IMR-90 (cell line): Measurements from ENCODE around the gene PCDHGB5. TPM values are rescaled to one million over a fixed set of nuclear protein-coding genes. Genes with fewer than 3 reads are reported as not detected.

Experiments used
- ATAC-seq: fragments of 200-7000 bp; cut with Tn5 transposase; 2 replicates; pipeline ENCODE4 v1.9.1; 2020; ENCODE audit warnings: low read depth, mild to moderate bottlenecking, moderate library complexity
- BruUV-seq: library from RNA; stranded (reverse); fragments of 400-500 nt; replicated peaks from 2 replicates; lab custom pipeline; 2021; lab: Mats Ljungman, UMichigan
- CTCF ChIA-PET: fragments of 300-600 bp; formaldehyde crosslinking; extraction: SDS; loops from one replicate; lab custom pipeline; 2021; ENCODE audit warnings: antibody characterized with exemption; lab: Yijun Ruan, JAX
- POLR2A ChIA-PET: fragments of 300-600 bp; sonication (Branson Sonifier 250); formaldehyde crosslinking; loops from one replicate; lab custom pipeline; 2022; ENCODE audit warnings: antibody characterized with exemption; ENCODE audit not compliant: unreplicated experiment; lab: Charles Lee
- DNase-seq: peaks from one replicate; pipeline ENCODE4 v3.0.0; 2013
- H2AFZ ChIP-seq: replicated peaks from 2 replicates; pipeline ENCODE3; 2013; ENCODE audit warnings: low read length, mild to moderate bottlenecking; ENCODE audit not compliant: poor library complexity
- H2AK5ac ChIP-seq: 2 replicates; pipeline ENCODE4 v1.6.1; 2013; ENCODE audit warnings: low read depth, low read length, inconsistent platforms
- H2AK9ac ChIP-seq: replicated peaks from 2 replicates; pipeline ENCODE3; 2013; ENCODE audit warnings: mild to moderate bottlenecking, low read depth, low read length, moderate library complexity; ENCODE audit not compliant: poor library complexity
- H2BK120ac ChIP-seq: 2 replicates; pipeline ENCODE4 v1.6.1; 2013; ENCODE audit warnings: low read depth, low read length, inconsistent platforms
- H2BK15ac ChIP-seq: 3 replicates; pipeline ENCODE4 v1.6.1; 2013; ENCODE audit warnings: low read depth, low read length, inconsistent platforms
- H2BK20ac ChIP-seq: 2 replicates; pipeline ENCODE4 v1.6.1; 2013; ENCODE audit warnings: low read depth, mild to moderate bottlenecking, inconsistent platforms, low read length, moderate library complexity
- H2BK5ac ChIP-seq: 2 replicates; pipeline ENCODE4 v1.6.1; 2013; ENCODE audit warnings: mild to moderate bottlenecking, low read depth, low read length, inconsistent platforms; ENCODE audit not compliant: poor library complexity, severe bottlenecking
- H3K14ac ChIP-seq: replicated peaks from 2 replicates; pipeline ENCODE4 v1.6.1; 2013; ENCODE audit warnings: low read depth, low read length, inconsistent platforms
- H3K18ac ChIP-seq: 2 replicates; pipeline ENCODE4 v1.6.1; 2013; ENCODE audit warnings: low read depth, low read length, control low read depth
- H3K23ac ChIP-seq: 2 replicates; pipeline ENCODE4 v1.6.1; 2013; ENCODE audit warnings: low read depth, low read length, inconsistent platforms
- H3K27ac ChIP-seq: 2 replicates; pipeline ENCODE4 v1.5.1; 2013; ENCODE audit warnings: mild to moderate bottlenecking, control low read depth, low read length; ENCODE audit not compliant: insufficient read depth
- H3K27me3 ChIP-seq: 2 replicates; pipeline ENCODE4 v1.6.1; 2013; ENCODE audit warnings: low read length; ENCODE audit not compliant: control insufficient read depth, insufficient read depth
- H3K36me3 ChIP-seq: 2 replicates; pipeline ENCODE4 v1.6.1; 2013; ENCODE audit warnings: low read length, mixed read lengths; ENCODE audit not compliant: control insufficient read depth, insufficient read depth
- H3K4ac ChIP-seq: 2 replicates; pipeline ENCODE4 v1.6.1; 2013; ENCODE audit warnings: low read depth, low read length, inconsistent platforms
- H3K4me1 ChIP-seq: 2 replicates; pipeline ENCODE4 v1.6.1; 2013; ENCODE audit warnings: low read length, mixed read lengths; ENCODE audit not compliant: control insufficient read depth, insufficient read depth
- H3K4me2 ChIP-seq: 2 replicates; pipeline ENCODE4 v1.6.1; 2013; ENCODE audit warnings: low read depth, mild to moderate bottlenecking, control low read depth, low read length, moderate library complexity
- H3K4me3 ChIP-seq: 2 replicates; pipeline ENCODE4 v1.5.1; 2013; ENCODE audit warnings: low read depth, mild to moderate bottlenecking, control low read depth, low read length, moderate library complexity; ENCODE audit not compliant: insufficient read depth
- H3K56ac ChIP-seq: 2 replicates; pipeline ENCODE4 v1.6.1; 2013; ENCODE audit warnings: low read length, inconsistent platforms; ENCODE audit not compliant: insufficient read depth; ENCODE audit errors: extremely low read depth
- H3K79me1 ChIP-seq, 2 experiments: 2 replicates each; pipeline ENCODE4 v1.6.1; 2013; ENCODE audit warnings: low read length in 2 of 2, inconsistent platforms in 1 of 2, low read depth in 1 of 2
- H3K9ac ChIP-seq: 2 replicates; pipeline ENCODE4 v1.6.1; 2013; ENCODE audit warnings: low read depth, low read length, control low read depth
- H3K9me1 ChIP-seq: 2 replicates; pipeline ENCODE4 v1.6.1; 2013; ENCODE audit warnings: low read length, inconsistent platforms; ENCODE audit not compliant: insufficient read depth
- H3K9me3 ChIP-seq: 2 replicates; pipeline ENCODE4 v1.6.1; 2013; ENCODE audit warnings: low read length; ENCODE audit not compliant: control insufficient read depth, insufficient read depth
- H4K20me1 ChIP-seq: 2 replicates; pipeline ENCODE4 v1.6.1; 2013; ENCODE audit warnings: low read length, inconsistent platforms; ENCODE audit not compliant: insufficient read depth
- H4K5ac ChIP-seq: 2 replicates; pipeline ENCODE4 v1.6.1; 2013; ENCODE audit warnings: mild to moderate bottlenecking, low read depth, low read length, control low read depth
- H4K8ac ChIP-seq, 2 experiments: 2 replicates each; pipeline ENCODE4 v1.6.1; 2013; ENCODE audit warnings: low read depth in 2 of 2, low read length in 2 of 2, control low read depth in 1 of 2, inconsistent platforms in 1 of 2
- H4K91ac ChIP-seq: 2 replicates; pipeline ENCODE4 v1.6.1; 2013; ENCODE audit warnings: low read depth, low read length, inconsistent platforms; ENCODE audit not compliant: insufficient read depth
- BHLHE40 ChIP-seq: fragments of 150-350 bp; IDR thresholded peaks from 2 replicates; pipeline ENCODE4 v1.6.1; 2016; ENCODE audit warnings: mild to moderate bottlenecking, low read depth, low read length
- POLR2A ChIP-seq: IDR thresholded peaks from 2 replicates; pipeline ENCODE4 v1.6.1; 2012; ENCODE audit warnings: mild to moderate bottlenecking, low read depth, low read length
- WGBS, 2 experiments: methylation state at CpG; one replicate each; pipeline versions ENCODE4 v1.1.5 to v1.1.7; 2013; ENCODE audit warnings: missing lambda C conversion rate in 2 of 2; ENCODE audit not compliant: insufficient read length in 1 of 2; ENCODE audit errors: extremely low coverage in 2 of 2; 5-methylcytosine and 5-hydroxymethylcytosine counted together
- dilution Hi-C: fragments of 300-500 bp; cut with HindIII; formaldehyde crosslinking; loops from one replicate; pipeline ENCODE4 v1.14.3; 2018; ENCODE audit warnings: low sequenced_read_pairs; ENCODE audit not compliant: unreplicated experiment
- in situ Hi-C: fragments of 300-500 bp; cut with MboI; formaldehyde crosslinking; loops from 3 replicates; pipeline ENCODE4 v1.14.3; 2019; ENCODE audit warnings: low sequenced_read_pairs, inconsistent platforms, mixed read lengths
- intact Hi-C: fragments of 100-400 bp; cut with micrococcal nuclease; formaldehyde crosslinking; loops from 2 replicates; pipeline ENCODE4 v1.10.0; 2022
- polyA plus RNA-seq, 3 experiments: library from polyadenylated mRNA; depleted of rRNA; stranded (reverse); fragments of >200 nt; gene quantifications; 2 replicates each; pipeline ENCODE4 v1.2.3, GENCODE V29; 2012; ENCODE audit warnings: low replicate concordance in 1 of 3
- total RNA-seq: library from RNA; depleted of rRNA; stranded (reverse); fragments of >200 nt; gene quantifications from 2 replicates; pipeline ENCODE4 v1.2.3, GENCODE V29; 2012

The PCDHGB5 gene
- total and polyA plus RNA-seq, 2 of the 4 experiments (the other 2 are of a cell fraction) = 17.2 to 20.0 TPM

GRCh38 chr5:141383345-141383744, 14.4 kb upstream of the PCDHGB5 start:
- ATAC-seq (no peak), DNase-seq (no peak)
- H3K79me1 ChIP-seq = peaks cover 2 to 7% of the 10 kb centered on the region in 2 experiments; a peak in 3 of 4 replicates
- no peak overlapping the region for H2BK120ac ChIP-seq
- H4K20me1 ChIP-seq = no peaks in the 10 kb centered on the region
- POLR2A ChIA-PET = no interaction called here
- no peak overlapping the region for H3K4ac ChIP-seq
- H3K4me3 ChIP-seq = peak overlapping the region; percentile 83
- H3K18ac ChIP-seq = no peak overlapping the region
- peaks cover 3% of the 10 kb centered on the region; the same call in 1 of the 2 replicates for H3K36me3 ChIP-seq
- no peak overlapping the region; the same call in 1 of the 2 replicates for H3K14ac ChIP-seq
- dilution Hi-C loops = no loop called here
- H3K9me1 ChIP-seq = no peaks in the 10 kb centered on the region
- H2AK5ac ChIP-seq = no peak overlapping the region
- H3K4me2 ChIP-seq = peak overlapping the region; percentile 4
- H2AK9ac ChIP-seq = peak overlapping the region; percentile 72
- no peak overlapping the region; the same call in 1 of the 2 replicates for H4K5ac ChIP-seq
- H2BK15ac ChIP-seq = no peak overlapping the region
- no peaks in the 10 kb centered on the region for H3K27me3 ChIP-seq
- TF ChIP-seq POLR2A (no peak), BHLHE40 (no peak)
- 24% methylated on average over 10 of the region's 21 CpGs; no CpG with 5 or more reads in 1 of the 2 experiments for WGBS, 2 experiments
- H2BK20ac ChIP-seq = no peak overlapping the region
- intact Hi-C loops = no loop called here
- no peak overlapping the region for H3K27ac ChIP-seq
- H3K23ac ChIP-seq = no peak overlapping the region; the same call in 1 of the 2 replicates
- no peak overlapping the region for H3K9ac ChIP-seq
- peak overlapping the region in 1 of 2 experiments; percentile 58; a peak in 1 of 4 replicates for H4K8ac ChIP-seq
- H4K91ac ChIP-seq = no peak overlapping the region
- peak overlapping the region; percentile 81 for H2AFZ ChIP-seq
- H2BK5ac ChIP-seq = no peak overlapping the region
- in situ Hi-C loops = no loop called here
- BruUV-seq = no TSS peak
- CTCF ChIA-PET = no interaction called here
- no peak overlapping the region for H3K56ac ChIP-seq
- peaks cover 30% of the 10 kb centered on the region for H3K9me3 ChIP-seq
- no peaks in the 10 kb centered on the region; the same call in 1 of the 2 replicates for H3K4me1 ChIP-seq
